Gastroesophageal sphincter (tissue), 4 donors: ENCODE data around the gene COG1. TPM values are rescaled to one million over a fixed set of nuclear protein-coding genes. Genes with fewer than 3 reads are reported as not detected.

Experiments used
- ATAC-seq: fragments of 150-250 bp; one replicate; pipeline ENCODE4 v1.9.1; 2016; ENCODE audit warnings: mild to moderate bottlenecking, moderate library complexity
- H3K27ac ChIP-seq, 4 donors: fragments of 200-600 bp; sonication (generic) in 3 of 4; 1 replicate in 3 of 4; 2 replicates in 1 of 4; pipeline ENCODE4 v1.5.1; 2016 to 2019
- H3K27me3 ChIP-seq: fragments of 200-600 bp; sonication (generic); one replicate; pipeline ENCODE4 v1.5.1; 2019
- H3K36me3 ChIP-seq, 2 donors: fragments of 200-600 bp; sonication (generic); one replicate each; pipeline ENCODE4 v1.5.1; 2019; ENCODE audit warnings: control low read depth in 1 of 2
- H3K4me1 ChIP-seq, 3 donors: fragments of 200-600 bp; sonication (generic); 1 replicate in 2 of 3; 2 replicates in 1 of 3; pipeline ENCODE4 v1.5.1; 2016 to 2019; ENCODE audit warnings: control low read depth in 2 of 3
- H3K4me3 ChIP-seq, 2 donors: fragments of 200-600 bp; sonication (generic); one replicate each; pipeline ENCODE4 v1.5.1; 2019; ENCODE audit warnings: mild to moderate bottlenecking in 1 of 2, moderate library complexity in 1 of 2
- H3K9me3 ChIP-seq, 3 donors: fragments of 200-600 bp; sonication (generic); one replicate each; pipeline ENCODE4 v1.5.1; 2017 to 2019; ENCODE audit warnings: control low read depth in 2 of 3
- EP300 ChIP-seq: sonication (generic); formaldehyde crosslinking; IDR thresholded peaks from one replicate; pipeline ENCODE4 v1.6.1; 2017; ENCODE audit warnings: antibody characterized with exemption, mild to moderate bottlenecking
- POLR2A ChIP-seq, 2 donors: fragments of 450-650 bp; IDR thresholded peaks; one replicate each; pipeline ENCODE4 v1.6.1; 2017; ENCODE audit warnings: antibody characterized with exemption in 2 of 2, mild to moderate bottlenecking in 2 of 2, moderate library complexity in 1 of 2
- POLR2AphosphoS5 ChIP-seq: sonication (generic); formaldehyde crosslinking; IDR thresholded peaks from one replicate; pipeline ENCODE4 v1.6.1; 2017; ENCODE audit warnings: antibody characterized with exemption
- WGBS, 2 donors: methylation state at CpG; one replicate each; pipeline ENCODE4 v1.1.5; 2018; ENCODE audit warnings: low coverage in 1 of 2; 5-methylcytosine and 5-hydroxymethylcytosine counted together
- total RNA-seq, 4 donors: library from RNA; depleted of rRNA; stranded (reverse); fragments of >200 nt; gene quantifications; one replicate each; pipeline ENCODE4 v1.1.0, GENCODE V29; 2016
- TF ChIP-seq, protein P1 (sequence below), 4 experiments: fragments of 200-600 bp in 2 of 4; fragments of 450-650 bp in 2 of 4; sonication (generic) in 1 of 4; IDR thresholded peaks; one replicate each; pipeline ENCODE4 v1.5.1; 2017 to 2019; ENCODE audit warnings: antibody characterized with exemption in 4 of 4, mild to moderate bottlenecking in 2 of 4, moderate library complexity in 2 of 4

The COG1 gene
- total RNA-seq, 4 donors from 2014 or later = 16.2 to 33.0 (median 27.3) TPM

DNA sequence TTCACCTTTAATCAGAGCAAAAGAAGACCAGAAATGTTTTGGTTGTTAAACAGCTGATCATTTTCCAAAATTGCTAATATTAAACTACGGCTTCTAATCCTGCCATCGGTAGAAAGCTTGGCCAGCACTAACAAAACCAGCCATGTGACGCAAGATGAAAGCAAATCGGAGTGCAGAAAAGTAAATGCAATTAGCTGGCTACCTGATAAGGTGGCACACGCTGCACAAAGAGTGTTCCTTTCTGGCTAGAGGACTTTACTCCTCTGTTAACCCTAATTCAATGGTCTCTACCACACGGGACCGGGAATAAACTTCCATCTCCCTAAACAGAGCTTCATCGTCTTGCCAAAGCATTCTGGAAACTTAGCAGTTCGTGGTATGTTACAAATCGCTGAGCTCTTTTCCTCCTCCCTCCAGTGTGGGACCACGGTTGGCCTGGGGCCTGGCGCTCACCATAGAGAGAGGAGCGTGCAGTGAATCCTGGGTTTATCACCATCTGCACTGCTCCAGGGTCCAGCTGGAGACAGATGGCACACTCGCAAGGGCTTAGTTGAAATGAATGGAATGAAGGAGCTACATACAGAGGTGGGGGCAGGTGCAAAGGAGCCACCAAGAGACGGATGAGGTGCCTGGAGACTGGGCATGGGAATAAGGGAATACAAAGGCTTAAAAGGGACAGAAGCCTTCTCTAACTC is 10.1 kb upstream of the COG1 start:
- 35 to 60% methylated on average over 6 to 13 of the region's 15 CpGs for WGBS, 2 donors
- TF ChIP-seq EP300 (no peak), POLR2AphosphoS5 (no peak), POLR2A (IDR thresholded peaks at IDR 0.05) (no peak)
- TF ChIP-seq, protein P1, sequence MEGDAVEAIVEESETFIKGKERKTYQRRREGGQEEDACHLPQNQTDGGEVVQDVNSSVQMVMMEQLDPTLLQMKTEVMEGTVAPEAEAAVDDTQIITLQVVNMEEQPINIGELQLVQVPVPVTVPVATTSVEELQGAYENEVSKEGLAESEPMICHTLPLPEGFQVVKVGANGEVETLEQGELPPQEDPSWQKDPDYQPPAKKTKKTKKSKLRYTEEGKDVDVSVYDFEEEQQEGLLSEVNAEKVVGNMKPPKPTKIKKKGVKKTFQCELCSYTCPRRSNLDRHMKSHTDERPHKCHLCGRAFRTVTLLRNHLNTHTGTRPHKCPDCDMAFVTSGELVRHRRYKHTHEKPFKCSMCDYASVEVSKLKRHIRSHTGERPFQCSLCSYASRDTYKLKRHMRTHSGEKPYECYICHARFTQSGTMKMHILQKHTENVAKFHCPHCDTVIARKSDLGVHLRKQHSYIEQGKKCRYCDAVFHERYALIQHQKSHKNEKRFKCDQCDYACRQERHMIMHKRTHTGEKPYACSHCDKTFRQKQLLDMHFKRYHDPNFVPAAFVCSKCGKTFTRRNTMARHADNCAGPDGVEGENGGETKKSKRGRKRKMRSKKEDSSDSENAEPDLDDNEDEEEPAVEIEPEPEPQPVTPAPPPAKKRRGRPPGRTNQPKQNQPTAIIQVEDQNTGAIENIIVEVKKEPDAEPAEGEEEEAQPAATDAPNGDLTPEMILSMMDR (IDR thresholded peaks at IDR 0.05) = no peak
- Histone ChIP-seq H3K4me3 (no peak overlapping the region), H3K27me3 (peaks cover 6% of the 10 kb centered on the region), H3K36me3 (no peaks in the 10 kb centered on the region), H3K4me1 (no peaks in the 10 kb centered on the region), H3K27ac (no peak overlapping the region), H3K9me3 (no peaks in the 10 kb centered on the region)
- ATAC-seq = no peak

- WGBS, 2 donors = 73 to 74% methylated on average over 5 to 8 of the region's 9 CpGs
- no peak for ATAC-seq
Measured at GRCh38 chr17:73184136-73184993, 8.5 kb upstream of the COG1 start.

DNA sequence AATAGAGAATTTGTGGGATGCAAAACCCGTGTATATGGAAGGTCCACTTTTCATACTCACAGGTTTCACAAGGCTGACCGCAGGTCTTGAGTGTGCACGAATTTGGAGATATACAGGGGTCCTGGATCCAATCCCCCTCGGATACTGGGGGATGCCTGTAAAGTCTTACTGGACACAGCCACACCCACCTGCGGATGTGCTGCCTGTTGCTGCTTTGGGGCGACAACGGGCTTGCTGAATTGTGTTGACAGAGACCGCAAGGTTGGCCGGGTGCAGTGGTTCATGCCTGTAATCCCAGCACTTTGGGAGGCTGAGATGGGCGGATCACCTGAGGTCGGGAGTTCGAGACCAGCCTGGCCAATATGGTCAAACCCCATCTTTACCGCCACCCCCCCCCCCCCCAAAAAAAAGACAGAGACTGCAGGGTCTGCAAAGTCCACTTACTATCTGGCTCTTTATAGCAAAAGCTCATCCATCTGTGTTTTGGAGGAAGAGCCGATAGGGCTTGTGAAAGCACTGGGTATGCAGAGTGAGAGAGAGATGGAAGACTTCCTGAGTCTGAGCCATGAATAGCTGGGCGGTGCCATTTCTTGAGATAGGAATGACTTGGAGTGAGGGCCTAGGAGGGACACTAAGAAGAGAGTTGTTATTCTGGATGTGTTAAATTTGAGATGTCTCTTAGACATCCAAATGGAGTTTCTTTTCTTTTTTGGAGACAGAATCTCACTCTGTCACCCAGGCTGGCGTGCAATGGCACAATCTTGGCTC is 6.4 kb upstream of the COG1 start:
- no peak for ATAC-seq
- no peaks in the 10 kb centered on the region for H3K9me3 ChIP-seq
- H3K4me3 ChIP-seq = no peak overlapping the region
- peaks cover 6% of the 10 kb centered on the region for H3K27me3 ChIP-seq
- no peak for TF ChIP-seq POLR2A (IDR thresholded peaks at IDR 0.05)
- TF ChIP-seq, protein P1 (IDR thresholded peaks at IDR 0.05) = no peak
- no peak for TF ChIP-seq POLR2AphosphoS5
- no peak for TF ChIP-seq EP300
- no peaks in the 10 kb centered on the region for H3K36me3 ChIP-seq
- H3K4me1 ChIP-seq = peaks cover 0 to 4% (median 0%) of the 10 kb centered on the region in 3 donors
- no peak overlapping the region for H3K27ac ChIP-seq
- 94 to 96% methylated on average over 5 of the region's 16 CpGs for WGBS, 2 donors

More at GRCh38 chr17:73184136-73184993, 8.5 kb upstream of the COG1 start:
- Histone ChIP-seq H3K9me3 (no peaks in the 10 kb centered on the region), H3K27me3 (peaks cover 6% of the 10 kb centered on the region), H3K36me3 (no peaks in the 10 kb centered on the region), H3K4me1 (no peaks in the 10 kb centered on the region), H3K4me3 (no peak overlapping the region), H3K27ac (no peak overlapping the region)
- TF ChIP-seq, protein P1 (IDR thresholded peaks at IDR 0.05) = no peak
- TF ChIP-seq EP300 (no peak), POLR2AphosphoS5 (no peak)

- peaks cover 6% of the 10 kb centered on the region for H3K27me3 ChIP-seq
- no peaks in the 10 kb centered on the region for H3K9me3 ChIP-seq
- TF ChIP-seq POLR2AphosphoS5 = no peak
- TF ChIP-seq EP300 = no peak
- TF ChIP-seq, protein P1 (IDR thresholded peaks at IDR 0.05) = no peak
- TF ChIP-seq POLR2A (IDR thresholded peaks at IDR 0.05) = no peak
- peaks cover 0 to 12% (median 0%) of the 10 kb centered on the region in 3 donors for H3K4me1 ChIP-seq
- no peak overlapping the region for H3K27ac ChIP-seq
- no peak for ATAC-seq
- H3K4me3 ChIP-seq = no peak overlapping the region
- 60 to 91% methylated on average over 1 to 7 of the region's 9 CpGs for WGBS, 2 donors
- no peaks in the 10 kb centered on the region for H3K36me3 ChIP-seq
Measured at GRCh38 chr17:73187203-73187769, 5.6 kb upstream of the COG1 start.
